Adipocyte (in vitro differentiated cells): Measurements from ENCODE around the gene WASL.
A peak's percentile ranks its signal among the peaks of the same experiment; 100 is the strongest.

Source experiments
- DNase-seq: peaks from one replicate; pipeline ENCODE4 v3.0.0-alpha.2; 2015; ENCODE audit warnings: low read depth
- H3K27me3 ChIP-seq: replicated peaks from 2 replicates; pipeline ENCODE4 v1.7.0; 2013; ENCODE audit warnings: mild to moderate bottlenecking, low read length, moderate library complexity; ENCODE audit not compliant: control insufficient read depth, insufficient read depth
- H3K36me3 ChIP-seq: 2 replicates; pipeline ENCODE4 v1.7.0; 2013; ENCODE audit warnings: low read length, mild to moderate bottlenecking, moderate library complexity; ENCODE audit not compliant: control insufficient read depth, insufficient read depth, severe bottlenecking
- H3K4me1 ChIP-seq: 2 replicates; pipeline ENCODE4 v1.7.0; 2013; ENCODE audit warnings: mild to moderate bottlenecking, low read length, moderate library complexity; ENCODE audit not compliant: control insufficient read depth, insufficient read depth
- H3K4me3 ChIP-seq: 2 replicates; pipeline ENCODE4 v1.7.0; 2013; ENCODE audit warnings: mild to moderate bottlenecking, low read length, moderate library complexity
- H3K9ac ChIP-seq: 2 replicates; pipeline ENCODE4 v1.7.0; 2013; ENCODE audit warnings: mild to moderate bottlenecking, low read length, moderate library complexity
- H3K9me3 ChIP-seq: 2 replicates; pipeline ENCODE4 v1.7.0; 2013; ENCODE audit warnings: mild to moderate bottlenecking, low read length, moderate library complexity; ENCODE audit not compliant: control insufficient read depth

The WASL gene

DNA sequence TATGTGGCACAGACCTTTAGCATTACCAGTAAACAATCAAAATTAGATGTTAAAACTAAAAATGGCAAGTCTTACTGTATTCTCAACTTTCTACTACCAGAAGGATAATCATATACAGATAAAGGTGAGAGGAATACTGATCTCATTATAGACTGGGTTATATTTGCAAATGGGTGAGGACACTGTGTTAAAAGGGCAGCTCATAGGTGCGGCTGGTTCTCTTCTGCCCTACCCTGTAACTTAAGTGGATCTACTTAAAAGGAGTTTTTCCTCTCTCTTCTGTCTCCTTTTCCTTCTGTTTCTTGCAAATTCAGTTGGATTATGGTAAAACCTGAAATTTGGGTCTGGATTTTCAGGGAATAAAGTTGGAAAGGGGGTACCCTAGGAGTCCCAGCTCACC, 33.0 kb downstream of the WASL start:
- DNase-seq, result no peak
- Histone ChIP-seq H3K4me3 (no peak overlapping the region), H3K36me3 (no peaks in the 10 kb centered on the region), H3K27me3 (no peaks in the 10 kb centered on the region), H3K4me1 (peaks cover 43% of the 10 kb centered on the region), H3K9me3 (no peaks in the 10 kb centered on the region), H3K9ac (no peak overlapping the region)

DNA sequence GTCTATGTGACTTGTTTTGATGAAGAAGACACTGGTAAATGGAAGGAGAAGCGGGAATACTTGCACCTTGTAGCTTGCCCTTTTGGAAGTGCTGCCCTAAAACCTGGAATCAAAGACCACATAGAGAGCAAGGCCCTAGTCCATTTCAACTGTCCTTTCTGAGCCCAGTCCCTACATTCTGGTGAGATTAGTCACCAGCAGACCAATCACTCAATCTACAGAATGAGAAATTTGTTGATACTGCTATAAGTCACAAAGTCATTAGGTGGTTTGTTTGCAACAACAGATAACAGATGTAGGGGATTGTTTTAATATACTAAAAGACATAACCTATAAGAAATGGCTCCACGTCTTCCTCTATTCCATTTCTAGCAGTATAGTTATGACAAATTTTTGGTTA, 33.6 kb downstream of the WASL start:
- DNase-seq, result no peak
- Histone ChIP-seq H3K36me3 (no peaks in the 10 kb centered on the region), H3K4me1 (peaks cover 43% of the 10 kb centered on the region), H3K27me3 (no peaks in the 10 kb centered on the region), H3K4me3 (no peak overlapping the region), H3K9ac (no peak overlapping the region), H3K9me3 (no peaks in the 10 kb centered on the region)

DNA sequence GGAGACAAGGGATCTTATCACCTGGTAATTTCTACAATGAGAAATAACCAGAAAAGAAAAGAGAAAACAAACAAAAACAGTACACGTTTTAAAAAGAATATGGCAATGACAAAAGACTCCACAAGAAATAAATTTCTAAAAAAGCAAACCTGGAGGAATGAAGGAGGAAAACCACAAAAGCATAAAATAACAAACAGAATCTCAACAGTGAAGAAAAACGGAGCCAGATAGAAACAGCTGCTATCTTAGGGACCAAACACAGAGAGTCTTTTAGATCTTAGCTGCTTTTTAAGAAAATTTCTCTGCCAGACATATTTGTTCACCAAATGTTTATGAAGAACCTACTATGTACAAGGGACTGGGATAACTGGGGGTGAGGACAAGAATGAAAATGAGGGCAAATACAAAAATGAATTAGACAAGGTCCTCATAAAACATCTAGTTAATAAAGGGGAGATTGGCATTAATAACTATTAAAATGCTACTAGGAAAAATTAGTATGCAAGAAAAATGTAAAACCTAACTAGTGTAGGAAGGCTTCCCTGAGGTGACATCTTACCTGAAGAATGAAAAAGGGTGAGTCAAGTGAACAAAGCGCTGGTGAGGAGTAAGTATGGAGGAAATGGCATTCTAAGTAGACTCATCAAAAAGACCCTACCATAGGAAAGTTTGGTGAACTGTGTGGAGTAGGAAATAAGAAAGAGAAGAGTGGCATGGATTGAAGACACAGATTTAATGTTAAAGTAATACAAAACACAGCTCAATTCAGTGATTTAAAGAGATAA, 34.3 kb downstream of the WASL start:
- Histone ChIP-seq H3K4me3 (no peak overlapping the region), H3K9ac (no peak overlapping the region), H3K9me3 (no peaks in the 10 kb centered on the region), H3K4me1 (peaks cover 43% of the 10 kb centered on the region), H3K27me3 (no peaks in the 10 kb centered on the region), H3K36me3 (no peaks in the 10 kb centered on the region)
- DNase-seq, result no peak

DNA sequence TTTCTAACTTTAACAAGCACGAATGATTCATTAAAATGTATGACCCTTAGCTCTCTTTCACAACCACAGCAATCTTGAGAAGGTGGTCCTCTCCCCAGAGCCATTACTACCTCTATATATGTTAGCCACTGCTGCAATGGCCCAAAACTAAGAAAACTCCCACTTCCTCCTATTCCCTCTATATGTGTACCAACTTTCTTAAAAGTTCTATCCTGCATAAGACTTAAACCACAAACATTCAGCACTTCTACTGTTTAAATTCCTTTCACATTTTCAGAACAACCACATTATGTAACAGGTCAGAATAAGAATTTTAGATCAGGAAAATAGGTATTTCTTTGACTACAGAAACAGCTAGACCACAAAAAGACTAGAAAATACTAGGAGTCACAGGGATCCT, 36.2 kb downstream of the WASL start:
- Histone ChIP-seq H3K9me3 (no peaks in the 10 kb centered on the region), H3K36me3 (peaks cover 12% of the 10 kb centered on the region), H3K27me3 (no peaks in the 10 kb centered on the region), H3K9ac (no peak overlapping the region), H3K4me3 (no peak overlapping the region), H3K4me1 (peaks cover 40% of the 10 kb centered on the region)
- peak; percentile 50 for DNase-seq

DNA sequence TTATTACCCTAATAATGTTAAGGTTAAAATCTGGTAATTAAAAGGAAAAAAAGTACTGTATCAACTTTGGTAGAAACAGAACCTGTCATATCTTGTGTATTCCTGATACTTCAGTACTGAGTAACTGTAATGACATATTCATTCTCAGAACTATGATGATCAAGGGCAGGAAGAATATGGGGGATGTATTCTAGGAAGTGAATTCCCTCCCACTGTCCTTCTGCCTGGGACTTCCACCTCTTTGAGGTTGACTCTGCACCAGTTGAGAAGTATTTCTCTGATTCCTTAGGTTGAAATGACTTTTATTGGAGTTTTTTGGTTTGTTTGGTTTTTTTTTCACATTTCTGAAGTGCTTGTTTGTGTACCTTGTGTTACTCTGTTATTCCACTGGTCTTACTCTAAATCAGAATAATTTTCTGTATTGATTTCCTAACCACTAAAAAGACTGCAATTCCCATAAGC, 36.9 kb downstream of the WASL start:
- H3K9me3 ChIP-seq, result no peaks in the 10 kb centered on the region
- no peak overlapping the region for H3K4me3 ChIP-seq
- no peak overlapping the region for H3K9ac ChIP-seq
- H3K4me1 ChIP-seq, result peaks cover 40% of the 10 kb centered on the region
- DNase-seq, result no peak
- H3K36me3 ChIP-seq, result peaks cover 20% of the 10 kb centered on the region
- no peaks in the 10 kb centered on the region for H3K27me3 ChIP-seq

DNA sequence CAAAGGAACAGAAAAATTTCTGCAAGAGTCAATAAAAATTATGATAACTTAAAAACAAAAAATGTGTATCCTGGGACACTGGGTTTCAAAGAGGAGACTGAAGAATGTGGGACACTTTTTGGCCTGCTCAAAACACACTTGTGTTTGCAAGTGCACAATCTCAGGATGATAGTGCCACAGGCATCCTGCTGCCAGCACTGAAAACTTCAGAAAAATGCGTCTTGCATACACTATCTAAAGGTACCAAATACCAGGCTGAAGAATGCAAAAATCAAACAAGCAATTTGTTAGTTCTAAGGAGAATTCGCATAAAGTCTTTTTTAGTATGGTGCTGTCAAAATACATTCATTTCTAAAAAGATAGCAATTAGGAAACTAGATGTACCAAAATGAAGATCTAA, 38.1 kb downstream of the WASL start:
- no peak overlapping the region for H3K9ac ChIP-seq
- no peaks in the 10 kb centered on the region for H3K9me3 ChIP-seq
- no peak for DNase-seq
- no peak overlapping the region for H3K4me3 ChIP-seq
- H3K36me3 ChIP-seq, result peaks cover 31% of the 10 kb centered on the region
- H3K4me1 ChIP-seq, result peaks cover 40% of the 10 kb centered on the region
- H3K27me3 ChIP-seq, result no peaks in the 10 kb centered on the region

DNA sequence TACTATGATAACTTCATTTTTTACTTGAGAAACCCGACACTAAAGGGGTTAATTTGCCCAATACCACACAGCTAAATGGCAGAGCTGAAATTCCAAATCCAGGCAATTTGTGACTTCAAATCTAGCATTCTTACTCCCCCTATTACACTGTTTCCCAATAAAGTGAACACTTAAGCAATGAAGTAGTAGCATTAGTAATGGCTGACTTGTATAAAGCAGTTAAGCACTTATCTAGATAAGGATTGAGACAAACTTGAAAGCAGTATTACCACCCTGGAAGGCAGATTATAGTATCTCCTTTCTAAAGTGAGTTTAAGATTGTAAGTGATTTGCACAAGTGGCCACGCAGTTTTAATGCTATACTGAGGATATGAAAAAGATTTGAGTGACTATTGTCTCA, 39.3 kb downstream of the WASL start:
- H3K9ac ChIP-seq, result no peak overlapping the region
- peaks cover 42% of the 10 kb centered on the region for H3K36me3 ChIP-seq
- no peak for DNase-seq
- peaks cover 30% of the 10 kb centered on the region for H3K4me1 ChIP-seq
- no peaks in the 10 kb centered on the region for H3K9me3 ChIP-seq
- H3K27me3 ChIP-seq, result no peaks in the 10 kb centered on the region
- H3K4me3 ChIP-seq, result no peak overlapping the region

DNA sequence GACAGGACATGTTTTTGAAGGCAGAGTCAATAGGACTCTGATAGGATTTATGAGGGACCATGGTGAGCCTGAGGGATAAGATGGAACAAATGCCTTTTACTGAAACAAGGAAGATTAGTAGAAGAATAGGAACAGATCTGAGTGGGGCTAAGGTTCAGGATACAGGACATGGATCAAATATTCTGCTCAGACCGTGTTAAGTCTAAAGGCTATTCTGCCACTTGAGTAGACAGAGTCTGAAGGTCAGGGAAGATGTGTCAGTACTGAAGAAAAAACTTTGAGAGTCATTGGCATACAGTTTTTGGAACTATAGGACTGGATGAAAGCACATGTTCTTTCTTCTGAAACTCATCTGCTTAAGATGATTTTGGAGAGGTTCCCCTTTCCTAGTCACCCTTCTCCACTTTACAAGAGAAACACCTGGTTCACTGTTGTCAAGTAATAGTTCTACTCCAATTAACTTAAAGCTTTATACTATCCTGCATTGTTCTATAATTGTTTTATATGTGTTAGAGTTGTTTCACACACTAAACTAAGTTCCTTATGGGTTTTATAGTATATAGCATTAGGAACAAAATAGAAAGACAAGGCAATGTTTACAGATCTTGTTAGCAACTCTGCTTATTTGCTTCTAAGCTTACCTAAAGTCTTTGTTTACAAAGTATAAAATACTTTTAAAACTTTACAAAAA, 43.4 kb downstream of the WASL start:
- H3K4me3 ChIP-seq, result no peak overlapping the region
- no peaks in the 10 kb centered on the region for H3K27me3 ChIP-seq
- no peak overlapping the region for H3K9ac ChIP-seq
- peaks cover 60% of the 10 kb centered on the region for H3K36me3 ChIP-seq
- peaks cover 11% of the 10 kb centered on the region for H3K4me1 ChIP-seq
- no peak for DNase-seq
- no peaks in the 10 kb centered on the region for H3K9me3 ChIP-seq

DNA sequence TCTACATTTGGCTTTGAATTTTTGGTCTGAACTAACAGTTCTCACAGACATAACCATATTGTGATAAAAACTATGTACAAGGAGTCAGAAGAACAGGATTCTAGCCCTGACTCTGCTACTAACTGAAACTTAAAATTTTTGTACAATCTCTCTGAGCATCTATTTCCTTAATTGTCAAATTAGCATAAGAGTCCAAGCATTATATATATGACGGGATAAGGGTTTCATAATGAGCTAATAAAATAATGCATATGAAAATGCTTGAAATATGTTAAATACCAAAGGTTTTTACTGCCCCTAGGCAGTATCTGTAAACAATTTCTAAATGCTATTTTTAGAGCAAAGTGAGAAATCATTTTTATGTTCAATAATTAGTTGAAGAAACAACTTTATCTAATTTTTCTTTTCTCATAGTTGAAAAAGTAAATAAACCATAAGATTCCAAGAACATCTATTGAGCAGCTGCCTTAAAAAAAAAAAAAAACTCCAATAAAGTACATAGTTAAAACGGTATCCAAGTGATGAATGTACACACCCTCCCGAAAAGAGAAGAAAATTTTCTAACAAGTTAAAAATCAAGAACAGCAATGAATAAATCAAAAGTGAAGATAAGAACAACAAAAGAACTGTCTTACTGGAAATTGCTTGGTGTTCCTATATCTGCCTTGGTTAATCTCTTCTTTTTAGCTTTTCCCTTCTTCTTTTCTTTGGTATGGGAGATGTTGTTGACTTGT, 52.7 kb downstream of the WASL start:
- Histone ChIP-seq H3K27me3 (no peaks in the 10 kb centered on the region), H3K4me3 (no peak overlapping the region), H3K4me1 (no peaks in the 10 kb centered on the region), H3K36me3 (peaks cover 62% of the 10 kb centered on the region), H3K9me3 (no peaks in the 10 kb centered on the region), H3K9ac (no peak overlapping the region)
- no peak for DNase-seq

DNA sequence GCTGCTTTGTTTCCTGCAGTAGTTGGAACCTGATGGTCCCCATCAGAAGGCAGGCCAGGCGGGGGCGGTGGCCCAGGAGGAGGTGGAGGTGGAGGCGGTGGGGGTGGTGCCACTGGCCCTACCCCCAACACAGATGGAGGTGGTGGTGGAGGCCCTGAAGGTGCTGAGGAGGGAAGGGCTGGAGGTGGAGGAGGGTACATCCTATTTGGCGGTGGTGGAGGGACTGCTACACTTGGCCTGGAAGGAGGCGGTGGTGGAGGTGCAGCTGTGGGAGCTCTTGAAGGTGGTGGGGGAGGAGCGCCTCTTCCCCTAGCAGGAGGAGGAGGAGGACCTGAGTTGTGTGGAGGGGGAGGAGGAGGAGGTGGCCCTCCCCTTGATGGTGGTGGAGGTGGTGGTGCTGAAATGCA, 56.3 kb downstream of the WASL start:
- Histone ChIP-seq H3K9ac (no peak overlapping the region), H3K27me3 (no peaks in the 10 kb centered on the region), H3K36me3 (peaks cover 73% of the 10 kb centered on the region), H3K4me1 (no peaks in the 10 kb centered on the region), H3K9me3 (no peaks in the 10 kb centered on the region), H3K4me3 (no peak overlapping the region)
- no peak for DNase-seq

DNA sequence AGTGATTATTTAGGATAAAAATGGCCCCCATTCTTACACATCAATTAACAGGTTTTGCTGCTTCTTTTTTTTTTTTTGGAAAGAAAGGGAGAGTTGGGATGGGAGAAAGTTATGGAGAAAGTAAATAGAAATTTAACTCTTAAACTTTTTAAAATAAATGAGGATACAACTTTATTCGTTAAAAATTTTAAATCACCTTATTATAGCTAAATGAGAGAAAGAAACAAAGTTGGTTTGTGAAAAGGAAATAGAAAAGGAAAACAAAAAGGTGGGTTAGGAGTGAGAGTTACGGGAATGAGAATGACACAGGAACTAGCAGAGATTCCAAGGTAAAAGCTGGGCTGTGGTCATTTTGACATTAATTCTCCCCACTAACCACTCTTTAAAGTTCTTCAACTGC, 58.3 kb downstream of the WASL start:
- H3K4me3 ChIP-seq, result no peak overlapping the region
- no peaks in the 10 kb centered on the region for H3K27me3 ChIP-seq
- no peak overlapping the region for H3K9ac ChIP-seq
- no peaks in the 10 kb centered on the region for H3K4me1 ChIP-seq
- DNase-seq, result no peak
- no peaks in the 10 kb centered on the region for H3K9me3 ChIP-seq
- H3K36me3 ChIP-seq, result peaks cover 69% of the 10 kb centered on the region
